BE2C (cell line): ENCODE results near the gene PRR23E.

Experiments
- DNase-seq: peaks from one replicate; pipeline ENCODE4 v3.0.0-alpha.2; 2020
- H3K27me3 ChIP-seq: fragments of 250-450 bp; sonication (Bioruptor Pico); 2 replicates; pipeline ENCODE4 v1.5.1; 2020; ENCODE audit warnings: mild to moderate bottlenecking
- H3K36me3 ChIP-seq: fragments of 250-450 bp; sonication (Bioruptor Pico); 2 replicates; pipeline ENCODE4 v1.5.1; 2020; ENCODE audit warnings: mild to moderate bottlenecking
- H3K4me1 ChIP-seq: fragments of 250-450 bp; sonication (Bioruptor Pico); 2 replicates; pipeline ENCODE4 v1.5.1; 2020
- H3K4me3 ChIP-seq: 2 replicates; pipeline ENCODE4 v1.5.1; 2011; ENCODE audit warnings: low read depth, low read length
- H3K9me3 ChIP-seq: fragments of 250-450 bp; sonication (Bioruptor Pico); 2 replicates; pipeline ENCODE4 v1.5.1; 2020
- TF ChIP-seq, protein P1 (sequence below): IDR thresholded peaks from 2 replicates; pipeline ENCODE4 v1.5.1; 2012; ENCODE audit warnings: mild to moderate bottlenecking, low read depth, low read length

PRR23E gene

DNA sequence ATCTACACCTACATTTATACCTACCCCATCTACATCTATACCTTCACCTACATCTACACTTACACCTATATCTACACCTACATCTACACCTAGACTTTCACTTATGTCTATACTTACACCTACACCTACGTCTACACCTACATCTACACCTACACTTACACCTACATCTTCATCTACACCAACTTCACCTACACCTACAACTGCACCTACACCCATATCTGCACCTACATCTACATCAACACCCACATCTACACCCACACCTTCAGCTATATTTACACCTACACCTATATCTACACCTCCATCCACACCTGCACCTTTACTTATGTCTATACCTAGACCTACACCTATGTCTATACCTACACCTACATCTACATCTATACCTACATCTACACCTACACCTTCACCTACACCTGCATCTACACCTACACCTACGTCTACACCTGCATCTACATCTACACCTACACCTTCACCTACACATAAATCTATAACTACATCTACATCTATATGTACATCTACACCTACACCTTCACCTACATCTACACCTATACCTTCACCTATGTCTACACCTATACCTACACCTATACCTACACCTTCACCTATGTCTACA, 30.9 kb upstream of the PRR23E start:
- Histone ChIP-seq H3K4me1 (peaks cover 34% of the 10 kb centered on the region), H3K27me3 (no peaks in the 10 kb centered on the region), H3K36me3 (no peaks in the 10 kb centered on the region), H3K9me3 (0 out of 2 replicates have a peak, but pooled peaks cover 3% of the 10 kb centered on the region), H3K4me3 (no peak overlapping the region)
- TF ChIP-seq, protein P1, sequence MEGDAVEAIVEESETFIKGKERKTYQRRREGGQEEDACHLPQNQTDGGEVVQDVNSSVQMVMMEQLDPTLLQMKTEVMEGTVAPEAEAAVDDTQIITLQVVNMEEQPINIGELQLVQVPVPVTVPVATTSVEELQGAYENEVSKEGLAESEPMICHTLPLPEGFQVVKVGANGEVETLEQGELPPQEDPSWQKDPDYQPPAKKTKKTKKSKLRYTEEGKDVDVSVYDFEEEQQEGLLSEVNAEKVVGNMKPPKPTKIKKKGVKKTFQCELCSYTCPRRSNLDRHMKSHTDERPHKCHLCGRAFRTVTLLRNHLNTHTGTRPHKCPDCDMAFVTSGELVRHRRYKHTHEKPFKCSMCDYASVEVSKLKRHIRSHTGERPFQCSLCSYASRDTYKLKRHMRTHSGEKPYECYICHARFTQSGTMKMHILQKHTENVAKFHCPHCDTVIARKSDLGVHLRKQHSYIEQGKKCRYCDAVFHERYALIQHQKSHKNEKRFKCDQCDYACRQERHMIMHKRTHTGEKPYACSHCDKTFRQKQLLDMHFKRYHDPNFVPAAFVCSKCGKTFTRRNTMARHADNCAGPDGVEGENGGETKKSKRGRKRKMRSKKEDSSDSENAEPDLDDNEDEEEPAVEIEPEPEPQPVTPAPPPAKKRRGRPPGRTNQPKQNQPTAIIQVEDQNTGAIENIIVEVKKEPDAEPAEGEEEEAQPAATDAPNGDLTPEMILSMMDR, result no peak
- DNase-seq, result no peak

DNA sequence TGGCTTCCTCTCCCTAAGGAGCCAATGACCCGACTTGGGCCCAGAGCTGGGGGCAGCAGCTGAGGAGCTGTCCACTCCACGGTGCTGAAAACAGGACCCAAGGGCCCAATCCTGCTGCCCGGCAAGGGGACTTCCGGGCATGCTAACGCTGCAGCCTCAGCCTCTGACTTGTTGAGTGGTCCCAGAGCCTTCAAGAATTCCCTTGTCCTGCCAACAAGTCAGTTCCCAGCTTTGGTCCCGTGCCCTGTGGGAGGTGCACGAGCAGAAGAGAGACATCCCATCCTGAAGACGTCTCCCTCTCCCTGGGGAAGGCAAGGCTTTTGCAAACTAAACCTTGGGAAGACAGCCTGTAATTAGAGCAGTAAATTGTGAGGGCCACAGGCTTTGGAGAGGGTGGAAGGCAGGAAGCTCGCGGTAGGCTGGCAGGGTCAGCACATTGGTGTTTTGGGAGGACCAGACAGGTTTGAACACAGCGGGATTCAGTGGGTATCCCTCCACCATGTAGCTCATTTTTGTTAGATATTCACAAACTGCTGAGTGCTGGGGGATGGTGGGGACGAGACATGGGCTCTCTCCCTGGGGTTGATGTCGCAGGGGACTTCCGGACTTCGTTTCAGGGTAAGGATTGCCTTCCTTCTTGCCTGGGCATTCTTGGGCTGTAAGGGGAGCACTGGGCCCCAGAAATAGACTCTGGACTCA, 29.8 kb upstream of the PRR23E start:
- Histone ChIP-seq H3K4me3 (no peak overlapping the region), H3K36me3 (no peaks in the 10 kb centered on the region), H3K27me3 (no peaks in the 10 kb centered on the region), H3K9me3 (0 out of 2 replicates have a peak, but pooled peaks cover 3% of the 10 kb centered on the region), H3K4me1 (peaks cover 24% of the 10 kb centered on the region)
- DNase-seq, result no peak
- TF ChIP-seq, protein P1, result no peak

DNA sequence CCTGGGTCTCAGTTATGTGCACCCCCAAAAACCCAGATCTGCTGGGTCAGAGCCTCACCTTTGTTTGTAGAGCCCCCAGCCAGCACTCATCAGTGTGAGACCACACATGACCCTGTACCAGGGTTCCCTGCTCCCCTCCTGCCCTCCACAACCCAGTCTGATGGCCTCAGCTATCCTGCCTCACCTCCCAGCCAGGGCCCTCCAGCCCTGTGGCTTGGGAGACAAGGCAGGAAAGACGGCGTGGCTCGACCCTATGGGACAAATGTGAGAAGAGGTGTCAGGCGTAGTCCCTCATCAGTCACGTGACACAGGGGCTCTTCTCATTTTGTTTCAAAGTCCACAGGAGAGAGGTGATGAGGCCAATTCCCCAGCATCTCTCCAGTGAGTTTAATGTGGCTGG, 28.3 kb upstream of the PRR23E start:
- 0 out of 2 replicates have a peak, but pooled peaks cover 3% of the 10 kb centered on the region for H3K9me3 ChIP-seq
- H3K4me3 ChIP-seq, result no peak overlapping the region
- no peak for DNase-seq
- peaks cover 11% of the 10 kb centered on the region for H3K4me1 ChIP-seq
- H3K27me3 ChIP-seq, result no peaks in the 10 kb centered on the region
- TF ChIP-seq, protein P1, result no peak
- H3K36me3 ChIP-seq, result no peaks in the 10 kb centered on the region

DNA sequence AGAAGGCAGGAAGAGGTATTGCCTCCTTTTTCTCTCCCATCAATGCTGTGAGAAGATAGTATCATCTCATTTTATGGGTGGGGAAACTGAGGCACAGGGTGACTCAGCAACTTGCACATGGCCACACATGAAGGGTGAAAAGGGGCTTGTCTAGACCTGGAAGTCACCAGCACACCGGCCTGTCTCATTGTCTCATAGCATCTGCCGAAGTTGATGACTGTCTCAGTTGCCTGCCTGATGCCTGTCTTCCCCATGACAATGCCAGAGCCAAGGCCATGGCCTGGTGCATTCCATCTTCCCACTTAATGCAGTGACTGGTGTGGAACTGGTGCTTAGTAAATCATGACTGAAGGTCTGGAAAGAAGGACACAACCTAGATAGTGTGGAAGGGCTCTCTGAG, 27.9 kb upstream of the PRR23E start:
- DNase-seq, result no peak
- TF ChIP-seq, protein P1, result no peak
- Histone ChIP-seq H3K27me3 (no peaks in the 10 kb centered on the region), H3K4me3 (no peak overlapping the region), H3K36me3 (no peaks in the 10 kb centered on the region), H3K9me3 (0 out of 2 replicates have a peak, but pooled peaks cover 3% of the 10 kb centered on the region), H3K4me1 (peaks cover 8% of the 10 kb centered on the region)

DNA sequence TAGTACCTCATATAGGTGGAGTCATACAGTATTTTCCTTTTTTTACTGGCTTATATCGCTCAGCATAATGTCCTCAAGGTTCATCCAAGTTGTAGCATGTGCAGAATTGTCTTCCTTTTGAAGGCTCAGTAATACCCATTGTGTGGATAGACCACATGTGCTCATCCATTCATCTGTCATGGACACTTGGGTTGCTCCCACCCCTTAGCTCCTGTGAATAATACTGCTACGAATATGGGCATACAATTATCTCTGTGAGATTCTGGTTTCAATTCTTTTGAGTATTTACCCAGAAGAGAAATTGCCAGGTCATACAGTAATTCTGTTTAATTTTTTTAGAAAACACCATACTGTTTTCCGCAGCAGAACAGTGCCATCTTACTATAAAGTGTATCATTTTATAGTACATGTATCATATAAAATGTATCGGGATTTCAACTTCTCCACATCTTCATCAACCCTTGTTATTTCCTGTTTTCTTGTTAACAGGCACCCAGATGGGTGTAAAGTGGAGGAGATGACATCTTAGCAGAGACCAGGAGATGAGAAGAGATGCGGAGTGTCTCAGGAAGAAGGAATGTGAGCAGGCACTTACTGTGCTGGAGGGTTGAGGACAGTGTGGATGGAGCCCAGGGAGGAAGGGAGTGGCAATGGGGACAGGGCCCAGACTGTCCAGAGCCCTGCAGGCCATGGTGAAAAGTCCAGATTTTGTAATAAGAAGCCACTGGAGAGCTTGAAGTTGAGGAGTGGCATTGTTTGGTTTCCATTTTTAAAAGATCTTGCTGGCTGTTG, 27.0 kb upstream of the PRR23E start:
- Histone ChIP-seq H3K4me1 (peaks cover 15% of the 10 kb centered on the region), H3K9me3 (0 out of 2 replicates have a peak, but pooled peaks cover 3% of the 10 kb centered on the region), H3K27me3 (no peaks in the 10 kb centered on the region), H3K36me3 (no peaks in the 10 kb centered on the region), H3K4me3 (no peak overlapping the region)
- DNase-seq, result no peak
- TF ChIP-seq, protein P1, result no peak
